Osteoblast (primary cell): ENCODE results near the gene ASMTL. TPM values are rescaled to one million over a fixed set of nuclear protein-coding genes. Genes with fewer than 3 reads are reported as not detected.

Experiments used
- DNase-seq: peaks from one replicate; pipeline ENCODE4 v3.0.0; 2011; ENCODE audit warnings: low spot score, mixed read lengths; ENCODE audit not compliant: insufficient read length; ENCODE audit errors: missing footprints
- H2AFZ ChIP-seq: 2 replicates; pipeline ENCODE4 v1.6.0; 2011; ENCODE audit warnings: mild to moderate bottlenecking, low read length
- H3K27ac ChIP-seq: 2 replicates; pipeline ENCODE4 v1.5.1; 2011; ENCODE audit warnings: mild to moderate bottlenecking, low read depth, low read length, moderate library complexity
- H3K27me3 ChIP-seq: 2 replicates; pipeline ENCODE4 v1.6.0; 2012; ENCODE audit warnings: mild to moderate bottlenecking, control low read depth, inconsistent platforms, low read length, moderate library complexity; ENCODE audit not compliant: insufficient read depth
- H3K36me3 ChIP-seq: 2 replicates; pipeline ENCODE4 v1.5.1; 2011; ENCODE audit warnings: mild to moderate bottlenecking, low read length, control low read depth, moderate library complexity; ENCODE audit not compliant: insufficient read depth
- H3K4me1 ChIP-seq: 2 replicates; pipeline ENCODE4 v1.5.1; 2011; ENCODE audit warnings: mild to moderate bottlenecking, low read length, control low read depth, moderate library complexity; ENCODE audit not compliant: insufficient read depth
- H3K4me2 ChIP-seq: 2 replicates; pipeline ENCODE4 v1.6.0; 2011; ENCODE audit warnings: mild to moderate bottlenecking, low read length; ENCODE audit not compliant: insufficient read depth
- H3K4me3 ChIP-seq: fragments of 200-600 bp; sonication (generic); 3 replicates; pipeline ENCODE4 v1.5.1; 2012; ENCODE audit warnings: mild to moderate bottlenecking, low read length, inconsistent platforms; ENCODE audit not compliant: insufficient read depth
- H3K79me2 ChIP-seq: 2 replicates; pipeline ENCODE4 v1.6.0; 2012; ENCODE audit warnings: mild to moderate bottlenecking, low read length, control low read depth, inconsistent platforms; ENCODE audit not compliant: insufficient read depth
- H3K9me3 ChIP-seq: 2 replicates; pipeline ENCODE4 v1.5.1; 2011; ENCODE audit warnings: low read depth, low read length, control low read depth
- H4K20me1 ChIP-seq: 2 replicates; pipeline ENCODE4 v1.6.0; 2012; ENCODE audit warnings: mild to moderate bottlenecking, low read length, control low read depth; ENCODE audit not compliant: insufficient read depth
- total RNA-seq: library from RNA; depleted of rRNA; stranded (reverse); fragments of >200 nt; gene quantifications from 2 replicates; pipeline ENCODE4 v1.2.3, GENCODE V29; 2012
- TF ChIP-seq, protein P1 (sequence below): IDR thresholded peaks from 2 replicates; pipeline ENCODE4 v1.5.1; 2011; ENCODE audit warnings: mild to moderate bottlenecking, low read depth, low read length, moderate library complexity; ENCODE audit errors: extremely low read depth

The ASMTL gene
- total RNA-seq, 1 donor, result 24.6 TPM

DNA sequence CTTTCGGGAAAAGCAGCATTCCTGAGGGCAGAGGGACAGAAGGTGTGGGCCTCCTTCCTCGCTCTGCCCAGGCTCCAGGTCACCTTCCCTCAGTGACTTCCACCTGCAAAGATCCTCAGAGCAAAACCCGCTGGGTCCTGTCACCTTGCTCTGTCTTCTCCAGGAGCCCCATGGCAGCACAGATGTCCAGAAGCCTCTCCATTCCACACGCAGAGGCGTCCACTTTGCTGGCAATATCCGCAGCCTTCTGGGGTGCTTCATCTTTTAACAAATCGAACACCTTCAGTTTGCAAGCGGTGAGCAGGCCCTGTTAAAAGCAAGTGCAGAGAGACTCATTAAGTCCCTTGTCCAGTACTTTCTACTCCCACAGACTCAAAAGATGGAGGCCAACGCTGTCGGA, 27.3 kb downstream of the ASMTL start:
- no peak overlapping the region for H3K27ac ChIP-seq

DNA sequence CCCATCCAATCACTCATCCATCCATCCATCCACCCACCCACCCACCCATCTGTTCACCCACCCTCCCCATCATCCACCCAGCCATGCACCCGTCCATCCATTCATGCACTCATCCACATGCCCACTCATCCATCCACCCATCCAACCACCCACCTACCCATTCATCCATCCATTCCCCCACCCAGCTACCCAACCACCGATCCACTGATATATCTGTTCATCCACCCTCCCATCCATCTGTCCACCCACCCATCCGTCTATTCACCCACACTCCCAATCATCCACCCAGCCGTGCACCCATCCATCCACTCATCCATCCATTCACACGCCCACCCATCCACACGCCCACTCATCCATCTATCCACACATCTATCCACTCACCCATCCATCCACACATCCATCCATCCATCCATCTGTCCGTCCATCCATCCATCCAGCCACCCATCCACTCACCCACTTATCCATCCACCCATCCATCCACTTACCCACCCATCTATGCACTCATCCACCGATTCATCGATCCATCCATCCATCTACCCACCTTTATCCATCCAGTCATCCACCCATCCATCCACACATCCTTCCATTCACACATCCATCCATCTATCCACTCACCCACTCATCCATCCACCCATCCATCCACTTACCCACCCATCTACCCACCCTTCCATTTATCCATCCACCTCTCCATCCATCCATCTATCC, 28.4 kb downstream of the ASMTL start:
- Histone ChIP-seq H3K27ac (no peak overlapping the region), H3K9me3 (peaks cover 5% of the 10 kb centered on the region), H3K36me3 (peaks cover 36% of the 10 kb centered on the region), H3K4me1 (no peaks in the 10 kb centered on the region), H4K20me1 (no peaks in the 10 kb centered on the region), H3K79me2 (no peaks in the 10 kb centered on the region), H2AFZ (no peak overlapping the region), H3K27me3 (no peaks in the 10 kb centered on the region), H3K4me3 (no peak overlapping the region), H3K4me2 (no peak overlapping the region)
- DNase-seq, result no peak
- TF ChIP-seq, protein P1, sequence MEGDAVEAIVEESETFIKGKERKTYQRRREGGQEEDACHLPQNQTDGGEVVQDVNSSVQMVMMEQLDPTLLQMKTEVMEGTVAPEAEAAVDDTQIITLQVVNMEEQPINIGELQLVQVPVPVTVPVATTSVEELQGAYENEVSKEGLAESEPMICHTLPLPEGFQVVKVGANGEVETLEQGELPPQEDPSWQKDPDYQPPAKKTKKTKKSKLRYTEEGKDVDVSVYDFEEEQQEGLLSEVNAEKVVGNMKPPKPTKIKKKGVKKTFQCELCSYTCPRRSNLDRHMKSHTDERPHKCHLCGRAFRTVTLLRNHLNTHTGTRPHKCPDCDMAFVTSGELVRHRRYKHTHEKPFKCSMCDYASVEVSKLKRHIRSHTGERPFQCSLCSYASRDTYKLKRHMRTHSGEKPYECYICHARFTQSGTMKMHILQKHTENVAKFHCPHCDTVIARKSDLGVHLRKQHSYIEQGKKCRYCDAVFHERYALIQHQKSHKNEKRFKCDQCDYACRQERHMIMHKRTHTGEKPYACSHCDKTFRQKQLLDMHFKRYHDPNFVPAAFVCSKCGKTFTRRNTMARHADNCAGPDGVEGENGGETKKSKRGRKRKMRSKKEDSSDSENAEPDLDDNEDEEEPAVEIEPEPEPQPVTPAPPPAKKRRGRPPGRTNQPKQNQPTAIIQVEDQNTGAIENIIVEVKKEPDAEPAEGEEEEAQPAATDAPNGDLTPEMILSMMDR, result no peak

More for the DNA sequence above, 27.3 kb downstream of the ASMTL start:
- Histone ChIP-seq H2AFZ (no peak overlapping the region), H3K4me3 (no peak overlapping the region), H3K36me3 (peaks cover 38% of the 10 kb centered on the region), H3K9me3 (peaks cover 5% of the 10 kb centered on the region), H4K20me1 (no peaks in the 10 kb centered on the region), H3K27me3 (no peaks in the 10 kb centered on the region), H3K4me2 (no peak overlapping the region), H3K4me1 (no peaks in the 10 kb centered on the region), H3K79me2 (no peaks in the 10 kb centered on the region)
- DNase-seq, result no peak
- TF ChIP-seq, protein P1, result no peak

DNA sequence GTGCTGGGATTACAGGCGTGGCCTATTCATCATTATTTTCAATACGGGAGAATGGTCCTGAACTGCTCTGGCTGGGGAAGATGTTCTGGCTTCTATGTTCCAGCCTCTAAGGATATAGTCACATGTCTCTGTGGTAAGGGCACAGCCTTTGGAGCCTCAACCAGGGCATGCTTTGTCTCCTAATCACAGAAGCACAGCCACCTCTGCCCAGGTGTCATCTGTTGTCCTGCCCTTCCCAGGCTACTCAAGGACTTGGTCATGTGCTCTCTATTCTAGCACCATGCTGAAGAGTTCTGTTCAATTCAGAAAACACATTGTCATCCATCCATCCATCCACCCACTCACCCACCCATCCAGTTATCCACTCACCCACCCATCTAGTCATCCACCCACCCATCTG, 29.5 kb downstream of the ASMTL start:
- peaks cover 40% of the 10 kb centered on the region for H3K36me3 ChIP-seq
- DNase-seq, result no peak
- H2AFZ ChIP-seq, result no peak overlapping the region
- TF ChIP-seq, protein P1, result no peak
- H3K27me3 ChIP-seq, result no peaks in the 10 kb centered on the region
- no peaks in the 10 kb centered on the region for H3K4me1 ChIP-seq
- peaks cover 7% of the 10 kb centered on the region for H3K9me3 ChIP-seq
- no peak overlapping the region for H3K27ac ChIP-seq
- no peak overlapping the region for H3K4me3 ChIP-seq
- no peaks in the 10 kb centered on the region for H3K79me2 ChIP-seq
- no peak overlapping the region for H3K4me2 ChIP-seq
- no peaks in the 10 kb centered on the region for H4K20me1 ChIP-seq

DNA sequence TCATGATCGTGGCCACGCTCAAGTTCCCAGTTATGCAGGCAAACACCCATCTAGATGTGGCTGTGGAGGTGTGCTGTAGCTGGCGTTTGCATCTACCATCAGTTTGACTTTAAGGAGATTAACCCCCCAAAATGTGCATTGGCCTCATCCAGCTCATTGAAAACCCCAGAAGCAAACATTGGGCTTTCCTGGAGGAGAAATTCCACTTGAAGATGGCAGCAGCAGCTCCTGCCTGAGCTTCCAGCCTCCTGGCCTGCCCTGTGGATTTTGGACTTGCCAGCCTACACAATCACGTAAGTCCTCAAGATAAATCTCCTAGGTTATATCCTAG, 30.6 kb downstream of the ASMTL start:
- Histone ChIP-seq H3K4me3 (no peak overlapping the region), H3K27me3 (no peaks in the 10 kb centered on the region), H3K36me3 (peaks cover 41% of the 10 kb centered on the region), H3K9me3 (peaks cover 7% of the 10 kb centered on the region), H3K27ac (no peak overlapping the region), H3K79me2 (no peaks in the 10 kb centered on the region), H4K20me1 (no peaks in the 10 kb centered on the region), H2AFZ (no peak overlapping the region), H3K4me1 (no peaks in the 10 kb centered on the region), H3K4me2 (no peak overlapping the region)
- DNase-seq, result no peak
- TF ChIP-seq, protein P1, result no peak
